GM23248 (cell line): ENCODE data around the gene PI4KA. TPM values are rescaled to one million over a fixed set of nuclear protein-coding genes. Genes with fewer than 3 reads are reported as not detected.

Experiments
- DNase-seq: peaks from one replicate; pipeline ENCODE4 v3.0.0-alpha.2; 2015
- H2AFZ ChIP-seq: fragments of 200-600 bp; sonication (generic); 2 replicates; pipeline ENCODE4 v1.6.1; 2016; ENCODE audit warnings: antibody characterized with exemption
- H3F3A ChIP-seq: fragments of 200-600 bp; sonication (generic); 2 replicates; pipeline ENCODE4 v1.6.1; 2016; ENCODE audit warnings: mild to moderate bottlenecking, antibody characterized with exemption, mixed run types; ENCODE audit not compliant: insufficient read depth
- H3K27ac ChIP-seq: fragments of 200-600 bp; sonication (generic); 2 replicates; pipeline ENCODE4 v1.5.1; 2016; ENCODE audit warnings: mild to moderate bottlenecking
- H3K27me3 ChIP-seq: fragments of 200-600 bp; sonication (generic); replicated peaks from 2 replicates; pipeline ENCODE4 v1.6.1; 2016; ENCODE audit warnings: mild to moderate bottlenecking; ENCODE audit not compliant: insufficient read depth
- H3K36me3 ChIP-seq: fragments of 200-600 bp; sonication (generic); 2 replicates; pipeline ENCODE4 v1.6.1; 2016; ENCODE audit warnings: low read depth, mild to moderate bottlenecking
- H3K4me1 ChIP-seq: fragments of 200-600 bp; sonication (generic); 2 replicates; pipeline ENCODE4 v1.6.1; 2016; ENCODE audit warnings: mild to moderate bottlenecking; ENCODE audit not compliant: insufficient read depth
- H3K4me2 ChIP-seq: fragments of 200-600 bp; sonication (generic); one replicate; pipeline ENCODE4 v1.6.1; 2016; ENCODE audit warnings: mild to moderate bottlenecking; ENCODE audit not compliant: unreplicated experiment
- H3K4me3 ChIP-seq: fragments of 200-600 bp; sonication (generic); 2 replicates; pipeline ENCODE4 v1.5.1; 2016; ENCODE audit warnings: mild to moderate bottlenecking
- H3K79me2 ChIP-seq: fragments of 200-600 bp; sonication (generic); 2 replicates; pipeline ENCODE4 v1.6.1; 2016; ENCODE audit warnings: mild to moderate bottlenecking; ENCODE audit not compliant: insufficient read depth
- H3K9ac ChIP-seq: fragments of 200-600 bp; sonication (generic); 2 replicates; pipeline ENCODE4 v1.6.1; 2016; ENCODE audit warnings: mild to moderate bottlenecking
- H3K9me2 ChIP-seq: fragments of 200-600 bp; sonication (generic); 2 replicates; pipeline ENCODE4 v1.6.1; 2016; ENCODE audit warnings: mixed run types, mild to moderate bottlenecking, moderate library complexity; ENCODE audit not compliant: insufficient read depth
- H3K9me3 ChIP-seq: fragments of 200-600 bp; sonication (generic); one replicate; pipeline ENCODE4 v1.6.1; 2017; ENCODE audit warnings: low read depth
- H4K20me1 ChIP-seq: fragments of 200-600 bp; sonication (generic); 2 replicates; pipeline ENCODE4 v1.6.0; 2016; ENCODE audit not compliant: insufficient read depth
- EZH2 ChIP-seq: fragments of 200-600 bp; sonication (generic); IDR thresholded peaks from 2 replicates; pipeline ENCODE4 v1.6.1; 2018; ENCODE audit warnings: antibody characterized with exemption, mild to moderate bottlenecking; ENCODE audit not compliant: insufficient read depth, poor library complexity, severe bottlenecking
- EZH2phosphoT487 ChIP-seq: fragments of 200-600 bp; sonication (generic); IDR thresholded peaks from 2 replicates; pipeline ENCODE4 v1.6.1; 2018; ENCODE audit warnings: antibody characterized with exemption, moderate library complexity, mild to moderate bottlenecking, low read depth; ENCODE audit not compliant: insufficient read depth
- WGBS, 2 experiments: methylation state at CpG; one replicate each; pipeline ENCODE4 v1.1.6; 2015 to 2017; ENCODE audit warnings: low lambda C conversion rate in 2 of 2, low coverage in 1 of 2; ENCODE audit errors: missing lambda C conversion rate in 2 of 2; 5-methylcytosine and 5-hydroxymethylcytosine counted together
- in situ Hi-C: fragments of 300-500 bp; cut with MboI; formaldehyde crosslinking; loops from 2 replicates; pipeline ENCODE4 v1.15.0; 2020
- polyA plus RNA-seq: library from polyadenylated mRNA; unstranded; fragments of >200 nt; fragmentation: Nextera tagmentation; extraction: Ambion mirVana; gene quantifications from 2 replicates; pipeline ENCODE4 v1.2.1, GENCODE V29; 2016
- total RNA-seq: library from RNA; depleted of rRNA; stranded (reverse); fragments of >200 nt; shearing (Covaris generic); gene quantifications from 2 replicates; pipeline ENCODE4 v1.2.3, GENCODE V29; 2014

PI4KA gene
- total and polyA plus RNA-seq, 2 experiments from 2014 or later = 31.1 to 34.5 TPM

DNA sequence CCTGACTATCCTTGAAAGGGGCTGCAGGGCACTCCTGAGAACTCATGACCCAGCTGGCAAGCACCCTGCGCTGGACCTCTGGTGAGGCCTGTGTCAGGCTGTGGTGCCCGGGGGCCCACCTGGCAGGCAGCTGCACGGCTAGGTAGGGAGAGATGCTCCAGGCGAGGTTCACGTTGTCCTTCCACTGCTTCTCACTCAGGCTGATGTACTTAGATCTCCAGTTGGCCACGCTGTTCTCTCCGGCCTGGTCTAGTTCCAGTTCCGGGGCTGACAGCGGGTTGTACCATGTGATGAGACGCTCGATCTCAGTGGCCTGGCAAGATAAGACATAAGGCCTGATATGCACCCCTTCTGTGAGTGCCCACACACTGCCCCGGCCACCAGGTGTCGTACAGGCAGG is 129.4 kb downstream of the PI4KA start:
- no peak for DNase-seq
- TF ChIP-seq EZH2phosphoT487 = no peak
- TF ChIP-seq EZH2 = no peak
- Histone ChIP-seq H3K27me3 (no peaks in the 10 kb centered on the region), H4K20me1 (no peaks in the 10 kb centered on the region), H3F3A (no peaks in the 10 kb centered on the region), H3K4me1 (no peaks in the 10 kb centered on the region), H3K4me3 (no peak overlapping the region), H3K27ac (no peak overlapping the region), H3K9me2 (no peaks in the 10 kb centered on the region), H3K4me2 (no peak overlapping the region), H3K79me2 (no peaks in the 10 kb centered on the region), H2AFZ (no peak overlapping the region), H3K36me3 (no peaks in the 10 kb centered on the region), H3K9me3 (no peaks in the 10 kb centered on the region), H3K9ac (no peak overlapping the region)
- in situ Hi-C loops = no loop called here
- 91 to 97% methylated on average over 13 of the region's 13 CpGs for WGBS, 2 experiments

DNA sequence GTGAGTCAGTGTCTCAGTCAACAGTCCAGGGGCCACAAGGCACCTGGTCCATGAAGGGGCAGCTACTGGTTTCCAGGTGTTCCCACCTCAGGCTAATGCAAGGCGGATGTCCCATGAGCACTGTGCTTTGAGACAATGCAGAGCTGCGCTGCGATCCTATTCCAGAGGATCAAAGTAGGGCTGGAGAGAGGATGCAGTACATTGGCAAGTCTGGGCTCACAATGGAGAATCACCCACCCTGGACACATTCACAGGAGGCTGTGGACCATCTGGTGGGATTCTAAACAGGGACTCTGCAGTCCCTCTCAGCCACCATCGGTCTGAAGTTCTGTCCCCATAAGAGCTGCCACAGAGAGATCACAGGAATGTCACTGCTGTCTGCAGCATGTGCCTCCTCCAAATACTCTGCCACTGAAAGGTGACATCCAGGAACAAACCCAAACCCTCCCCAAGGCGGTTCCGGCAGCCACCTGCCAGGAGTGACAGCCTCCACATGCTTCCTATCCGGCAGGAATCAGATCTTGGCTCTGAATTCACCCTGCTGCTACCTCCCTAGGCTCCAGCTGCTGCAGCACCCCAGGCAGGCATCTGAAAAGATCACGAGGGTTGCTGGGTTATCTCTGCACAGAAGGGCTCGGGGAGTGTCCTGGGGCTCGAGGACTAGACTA is 130.0 kb downstream of the PI4KA start:
- H3K9me2 ChIP-seq = no peaks in the 10 kb centered on the region
- H3F3A ChIP-seq = no peaks in the 10 kb centered on the region
- 90 to 92% methylated on average over 10 of the region's 10 CpGs for WGBS, 2 experiments
- in situ Hi-C loops = no loop called here
- H3K4me3 ChIP-seq = no peak overlapping the region
- no peaks in the 10 kb centered on the region for H3K4me1 ChIP-seq
- H3K27me3 ChIP-seq = no peaks in the 10 kb centered on the region
- H3K27ac ChIP-seq = no peak overlapping the region
- no peaks in the 10 kb centered on the region for H3K9me3 ChIP-seq
- no peak for TF ChIP-seq EZH2
- no peak for TF ChIP-seq EZH2phosphoT487
- H3K36me3 ChIP-seq = no peaks in the 10 kb centered on the region
- H3K4me2 ChIP-seq = no peak overlapping the region
- H3K9ac ChIP-seq = no peak overlapping the region
- no peak overlapping the region for H2AFZ ChIP-seq
- H4K20me1 ChIP-seq = no peaks in the 10 kb centered on the region
- DNase-seq = no peak
- no peaks in the 10 kb centered on the region for H3K79me2 ChIP-seq

DNA sequence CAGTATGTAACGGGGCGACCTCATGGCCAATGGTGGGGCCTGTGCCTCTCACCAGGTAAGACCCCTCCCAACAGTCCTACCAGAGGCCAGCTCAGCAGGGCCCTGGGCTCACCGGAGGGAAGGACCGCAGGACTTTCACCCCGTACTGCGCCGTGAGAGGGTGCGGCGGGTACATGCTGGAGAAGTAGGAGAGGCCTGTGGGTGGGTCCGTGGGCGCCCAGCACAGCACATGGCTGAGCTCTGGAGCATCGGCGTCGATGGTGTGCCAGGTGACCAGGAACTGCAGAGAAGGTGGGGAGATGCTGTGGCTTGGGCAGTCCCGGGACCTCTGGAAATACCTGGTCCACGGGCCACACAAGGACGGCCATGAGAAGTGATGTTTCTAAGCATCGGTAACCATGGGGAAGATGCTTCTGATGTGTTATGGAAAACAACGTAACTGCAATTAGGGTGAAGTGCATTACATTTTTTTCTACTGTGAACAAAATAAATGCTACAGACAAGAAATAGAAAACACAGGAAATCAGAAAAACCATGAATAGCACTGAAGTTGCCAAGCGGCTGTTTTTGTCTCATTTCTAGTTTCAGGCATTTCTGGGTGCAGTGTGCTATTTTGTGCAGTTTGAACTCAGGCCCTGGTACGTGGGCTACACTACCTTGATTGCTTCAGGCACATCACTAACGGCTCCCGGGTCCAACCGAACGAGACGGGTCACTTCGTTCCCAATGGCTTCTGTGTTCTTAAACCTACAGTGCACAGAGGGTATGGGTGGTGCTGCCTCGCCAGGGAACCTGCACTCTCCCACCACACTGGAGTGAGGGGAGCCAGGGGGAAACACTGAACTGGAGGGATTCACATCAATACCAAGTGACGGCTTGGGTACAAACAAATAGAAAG is 131.2 kb downstream of the PI4KA start:
- Histone ChIP-seq H3K79me2 (no peaks in the 10 kb centered on the region), H3K9me3 (no peaks in the 10 kb centered on the region), H3K4me3 (no peak overlapping the region), H3K27ac (no peak overlapping the region), H4K20me1 (no peaks in the 10 kb centered on the region), H3K9ac (no peak overlapping the region), H3K27me3 (no peaks in the 10 kb centered on the region), H3K36me3 (no peaks in the 10 kb centered on the region), H2AFZ (no peak overlapping the region), H3K4me1 (no peaks in the 10 kb centered on the region), H3K9me2 (no peaks in the 10 kb centered on the region), H3K4me2 (no peak overlapping the region), H3F3A (no peaks in the 10 kb centered on the region)
- no peak for DNase-seq
- 91 to 94% methylated on average over 29 of the region's 29 CpGs for WGBS, 2 experiments
- no peak for TF ChIP-seq EZH2phosphoT487
- no peak for TF ChIP-seq EZH2
- in situ Hi-C loops = no loop called here

- H3K79me2 ChIP-seq = no peaks in the 10 kb centered on the region
- no peaks in the 10 kb centered on the region for H3K27me3 ChIP-seq
- in situ Hi-C loops = no loop called here
- WGBS, 2 experiments = 86 to 90% methylated on average over 11 of the region's 11 CpGs
- H4K20me1 ChIP-seq = no peaks in the 10 kb centered on the region
- H3K9me2 ChIP-seq = no peaks in the 10 kb centered on the region
- no peak overlapping the region for H3K4me2 ChIP-seq
- no peak overlapping the region for H3K4me3 ChIP-seq
- no peaks in the 10 kb centered on the region for H3K4me1 ChIP-seq
- H3K36me3 ChIP-seq = no peaks in the 10 kb centered on the region
- no peaks in the 10 kb centered on the region for H3F3A ChIP-seq
- no peak overlapping the region for H3K9ac ChIP-seq
- H3K9me3 ChIP-seq = no peaks in the 10 kb centered on the region
- no peak for DNase-seq
- no peak overlapping the region for H2AFZ ChIP-seq
- H3K27ac ChIP-seq = no peak overlapping the region
- TF ChIP-seq EZH2phosphoT487 = no peak
- no peak for TF ChIP-seq EZH2
Measured at GRCh38 chr22:20725987-20726558, 132.5 kb downstream of the PI4KA start.
